Stimulated activated CD8-positive, alpha-beta memory T cell treated with anti-CD3 and anti-CD28 coated beads, Interleukin-7, amount 100 ng/mL, for 24 hours (primary cell): ENCODE results near the gene FHIT.

Experiments
- DNase-seq: peaks from one replicate; pipeline ENCODE4 v3.0.0-alpha.2; 2020; ENCODE audit warnings: low read depth

FHIT gene

GRCh38 chr3:60760145-60760544 lies 491.1 kb downstream of the FHIT start:
- DNase-seq, result no peak

GRCh38 chr3:60759439-60759838 lies 491.8 kb downstream of the FHIT start:
- DNase-seq, result no peak

GRCh38 chr3:60758831-60759230 lies 492.4 kb downstream of the FHIT start:
- no peak for DNase-seq

- no peak for DNase-seq
Observed at GRCh38 chr3:60758171-60758570, 493.1 kb downstream of the FHIT start.

- no peak for DNase-seq
Observed at GRCh38 chr3:60757724-60758123, 493.5 kb downstream of the FHIT start.

GRCh38 chr3:60756241-60757030 lies 494.8 kb downstream of the FHIT start:
- no peak for DNase-seq

- no peak for DNase-seq
Observed at GRCh38 chr3:60755094-60755493, 496.2 kb downstream of the FHIT start.

GRCh38 chr3:60754617-60755016 lies 496.6 kb downstream of the FHIT start:
- no peak for DNase-seq

GRCh38 chr3:60752809-60753208 lies 498.4 kb downstream of the FHIT start:
- no peak for DNase-seq

GRCh38 chr3:60746695-60747416 lies 504.4 kb downstream of the FHIT start:
- DNase-seq, result no peak

- no peak for DNase-seq
Observed at GRCh38 chr3:60746043-60746638, 505.1 kb downstream of the FHIT start.

GRCh38 chr3:60743631-60744164 lies 507.6 kb downstream of the FHIT start:
- no peak for DNase-seq

- DNase-seq, result no peak
Observed at GRCh38 chr3:60742606-60743145, 508.6 kb downstream of the FHIT start.

- no peak for DNase-seq
Observed at GRCh38 chr3:60737633-60738399, 513.4 kb downstream of the FHIT start.

GRCh38 chr3:60730371-60730770 lies 520.9 kb downstream of the FHIT start:
- no peak for DNase-seq

GRCh38 chr3:60729056-60729455 lies 522.2 kb downstream of the FHIT start:
- DNase-seq, result no peak

GRCh38 chr3:60728006-60728405 lies 523.2 kb downstream of the FHIT start:
- DNase-seq, result no peak

GRCh38 chr3:60720736-60721135 lies 530.5 kb downstream of the FHIT start:
- no peak for DNase-seq

GRCh38 chr3:60716573-60716972 lies 534.7 kb downstream of the FHIT start:
- no peak for DNase-seq

GRCh38 chr3:60708191-60708975 lies 542.9 kb downstream of the FHIT start:
- no peak for DNase-seq

- DNase-seq, result no peak
Observed at GRCh38 chr3:60707452-60708020, 543.7 kb downstream of the FHIT start.
